Lung (tissue), 4 donors: Measurements from ENCODE around the gene MSL2. TPM values are rescaled to one million over a fixed set of nuclear protein-coding genes. Genes with fewer than 3 reads are reported as not detected.

Source experiments
- polyA plus RNA-seq, 2 donors: library from polyadenylated mRNA; stranded (reverse); fragments of 200-250 nt; gene quantifications; one replicate each; pipeline ENCODE4 v1.2.1, GENCODE V29; 2013
- total RNA-seq, 2 donors: library from RNA; depleted of rRNA in 1 of 2; stranded (reverse); fragments of >200 nt in 1 of 2; gene quantifications; one replicate each; pipeline ENCODE4 v1.2.1, GENCODE V29; 2014 to 2021
- donor health status: Bipolar disorder and iron deficiency.
- donor health status: healthy.
- donor health status: DM: yes; HTN: yes; CAD: no.

Gene MSL2
- total and polyA plus RNA-seq, 4 donors, result 5.4 to 44.0 (median 20.1) TPM

Other genes with a start within 250 kb of the MSL2 start
- gene PPP2R3A, start 230.6 kb downstream of the MSL2 start, total RNA-seq, result 10 to 100 TPM in 1 of 2 donors, 1 to 10 TPM in 1; 7.3 to 17.0 TPM
- 1 to 10 TPM; 1.6 to 1.8 TPM for gene PPP2R3A, start 230.6 kb downstream of the MSL2 start, polyA plus RNA-seq
- gene PCCB, start 54.0 kb upstream of the MSL2 start, total RNA-seq, result 10 to 100 TPM; 23.0 to 39.9 TPM
- 10 to 100 TPM; 29.3 TPM for gene PCCB, start 54.0 kb upstream of the MSL2 start, polyA plus RNA-seq